Bronchial epithelial cell (primary cell): ENCODE results near the gene FUT2. TPM values are rescaled to one million over a fixed set of nuclear protein-coding genes. Genes with fewer than 3 reads are reported as not detected.
"Not testable (repeated sequence)": the region's sequence is repeated elsewhere in the genome, so short reads cannot be mapped to it uniquely, and the experiment has no call there.

Experiments used
- DNase-seq: peaks from one replicate; pipeline ENCODE4 v3.0.0-alpha.2; 2010; ENCODE audit warnings: low read depth
- FAIRE-seq: peaks from 2 replicates; lab custom pipeline; 2011; peaks lifted over from hg19 to GRCh38; lab: Jason Lieb, UNC
- H3K27me3 ChIP-seq: 2 replicates; pipeline ENCODE4 v1.5.1; 2011; ENCODE audit warnings: low read length; ENCODE audit not compliant: control insufficient read depth, insufficient read depth
- H3K36me3 ChIP-seq: 2 replicates; pipeline ENCODE4 v1.5.1; 2011; ENCODE audit warnings: low read length; ENCODE audit not compliant: control insufficient read depth, insufficient read depth
- H3K4me3 ChIP-seq: 2 replicates; pipeline ENCODE4 v1.5.1; 2011; ENCODE audit warnings: mild to moderate bottlenecking, low read depth, low read length, control low read depth
- CTCF ChIP-seq: IDR thresholded peaks from 2 replicates; pipeline ENCODE4 v1.5.1; 2011; ENCODE audit warnings: mild to moderate bottlenecking, moderate library complexity, low read length, control low read depth, inconsistent platforms; ENCODE audit not compliant: insufficient read depth, severe bottlenecking
- total RNA-seq: library from RNA; depleted of rRNA; stranded (reverse); fragments of >200 nt; gene quantifications from 2 replicates; pipeline ENCODE4 v1.2.1, GENCODE V29; 2014

Gene FUT2
- total RNA-seq, 1 donor from 2014 or later = 7.9 TPM

DNA sequence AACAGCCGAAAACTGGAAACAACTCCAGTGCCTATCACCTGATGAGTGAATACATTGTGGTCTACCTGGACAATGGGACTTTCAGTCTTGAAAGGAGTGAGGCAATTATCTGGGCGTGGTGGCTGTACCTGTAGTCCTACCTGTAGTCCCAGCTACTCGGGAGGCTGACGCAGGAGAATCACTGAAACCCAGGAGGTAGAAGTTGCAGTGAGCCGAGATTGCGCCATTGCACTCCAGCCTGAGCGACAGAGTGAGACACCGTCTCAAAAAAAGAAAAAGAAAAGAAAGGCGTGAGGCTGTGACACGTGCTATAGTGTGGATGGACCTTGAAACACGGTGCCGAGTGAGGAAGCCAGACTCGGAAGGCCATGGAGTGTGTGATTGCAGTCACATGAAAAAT, 18.9 kb upstream of the FUT2 start:
- no peaks in the 10 kb centered on the region for H3K36me3 ChIP-seq
- H3K4me3 ChIP-seq = no peak overlapping the region
- no peak for TF ChIP-seq CTCF
- DNase-seq = peak; percentile 40
- H3K27me3 ChIP-seq = no peaks in the 10 kb centered on the region
- peak; percentile 97 for FAIRE-seq

DNA sequence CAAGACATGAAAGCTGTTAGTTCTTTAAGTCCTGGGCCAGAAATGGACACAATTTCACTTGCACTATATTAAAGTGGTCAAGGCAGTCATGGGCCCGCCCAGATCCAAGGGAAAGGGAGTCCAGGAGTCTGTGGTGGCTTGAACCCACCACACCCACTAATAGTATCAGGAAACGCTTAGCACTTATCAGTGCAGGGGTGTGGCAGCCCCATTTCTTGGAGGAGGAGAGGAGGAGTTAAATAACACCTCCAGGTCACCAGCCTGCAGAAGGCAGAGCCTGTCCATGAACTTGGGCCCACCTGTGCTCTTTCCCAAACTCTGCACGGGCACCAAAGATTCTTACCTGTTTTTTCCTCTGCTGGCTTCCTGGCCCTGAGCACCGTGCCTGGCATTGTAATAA, 17.6 kb upstream of the FUT2 start:
- Histone ChIP-seq H3K36me3 (no peaks in the 10 kb centered on the region), H3K4me3 (no peak overlapping the region), H3K27me3 (no peaks in the 10 kb centered on the region)
- DNase-seq = no peak
- no peak for TF ChIP-seq CTCF
- FAIRE-seq = no peak

- not testable (repeated sequence) for H3K27me3 ChIP-seq, H3K4me3 ChIP-seq, FAIRE-seq, DNase-seq, H3K36me3 ChIP-seq
Observed at GRCh38 chr19:48680006-48680405, 15.8 kb upstream of the FUT2 start.

- TF ChIP-seq CTCF = no peak
- Histone ChIP-seq H3K4me3 (no peak overlapping the region), H3K36me3 (no peaks in the 10 kb centered on the region), H3K27me3 (no peaks in the 10 kb centered on the region)
- DNase-seq (no peak), FAIRE-seq (no peak)
Observed at GRCh38 chr19:48680436-48681126, 15.2 kb upstream of the FUT2 start.

GRCh38 chr19:48681127-48681470, 14.7 kb upstream of the FUT2 start:
- no peak for DNase-seq
- Histone ChIP-seq H3K4me3 (no peak overlapping the region), H3K36me3 (no peaks in the 10 kb centered on the region), H3K27me3 (no peaks in the 10 kb centered on the region)
- no peak for TF ChIP-seq CTCF
- no peak for FAIRE-seq

- Histone ChIP-seq H3K36me3 (no peaks in the 10 kb centered on the region), H3K4me3 (no peak overlapping the region), H3K27me3 (no peaks in the 10 kb centered on the region)
- FAIRE-seq (no peak), DNase-seq (peak; percentile 19)
- TF ChIP-seq CTCF = no peak
Observed at GRCh38 chr19:48683349-48683748, 12.4 kb upstream of the FUT2 start.
